ENCODE results near the gene NOM1. TPM values are rescaled to one million over a fixed set of nuclear protein-coding genes. Genes with fewer than 3 reads are reported as not detected.
"Not testable (repeated sequence)": the region's sequence is repeated elsewhere in the genome, so short reads cannot be mapped to it uniquely, and the experiment has no call there.

Gene NOM1
- total and polyA plus RNA-seq, 2 experiments from 2014 or later: 9.0 to 9.7 TPM

DNA sequence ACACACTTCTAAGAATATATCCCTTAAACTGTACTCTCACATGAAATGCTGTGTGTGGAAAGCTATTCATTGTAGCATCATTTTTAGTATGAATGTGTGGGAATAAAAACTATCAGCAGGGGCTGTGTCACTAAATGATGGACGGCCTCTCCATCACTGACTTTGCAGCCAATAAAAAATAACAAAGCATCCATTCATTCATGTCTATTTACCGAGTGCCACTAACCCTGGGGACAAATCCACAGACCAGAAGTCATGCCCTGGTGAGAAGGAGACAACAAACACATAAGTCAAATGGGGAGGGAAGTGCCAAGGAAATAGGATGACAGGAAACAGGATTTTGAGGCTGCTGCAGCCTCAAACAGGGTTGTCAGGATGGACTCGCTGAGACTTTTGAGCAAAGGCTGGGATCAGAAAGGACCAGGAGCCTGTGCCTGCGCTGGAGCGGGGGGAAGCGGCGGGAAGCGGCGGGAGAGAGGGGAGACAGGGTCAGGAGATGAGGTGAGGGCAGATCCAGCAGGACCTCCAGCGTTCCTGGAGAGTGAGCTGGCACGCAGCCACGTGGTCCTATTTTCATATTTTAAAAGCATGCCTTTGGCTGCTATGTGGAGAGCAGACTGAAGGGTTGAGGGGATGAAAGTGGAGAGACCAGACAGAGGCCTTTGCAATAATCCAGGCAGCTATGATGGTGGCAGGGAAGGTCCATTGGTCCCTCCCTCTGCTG is 2.2 kb upstream of the NOM1 start:
- H3K27me3 ChIP-seq: no peaks in the 10 kb centered on the region
- H2AFZ ChIP-seq: no peak overlapping the region
- no peak for DNase-seq (ENCODE audit: low spot score)
- no peaks in the 10 kb centered on the region for H3K36me3 ChIP-seq (replicated peaks; ENCODE audit: insufficient read depth, low read depth)
- peaks cover 23% of the 10 kb centered on the region for H3K79me2 ChIP-seq
- H3K9me3 ChIP-seq (ENCODE audit: low read depth): no peaks in the 10 kb centered on the region
- H3K4me1 ChIP-seq (ENCODE audit: insufficient read depth): peaks cover 11% of the 10 kb centered on the region
- WGBS (ENCODE audit: low lambda C conversion rate, missing lambda C conversion rate): 77% methylated on average over 12 of the region's 12 CpGs
- H3K4me3 ChIP-seq: no peak overlapping the region
- H3K4me2 ChIP-seq: no peak overlapping the region
- H3K9me2 ChIP-seq (replicated peaks; ENCODE audit: insufficient read depth): no peaks in the 10 kb centered on the region
- H4K20me1 ChIP-seq (ENCODE audit: insufficient read depth, poor library complexity, severe bottlenecking): peaks cover 6% of the 10 kb centered on the region
- TF ChIP-seq EZH2phosphoT487 (IDR thresholded peaks at IDR 0.05; ENCODE audit: low read depth, severe bottlenecking, unreplicated experiment) (no peak), EZH2 (IDR thresholded peaks at IDR 0.05; ENCODE audit: borderline replicate concordance) (no peak)
- TF ChIP-seq, protein P1, sequence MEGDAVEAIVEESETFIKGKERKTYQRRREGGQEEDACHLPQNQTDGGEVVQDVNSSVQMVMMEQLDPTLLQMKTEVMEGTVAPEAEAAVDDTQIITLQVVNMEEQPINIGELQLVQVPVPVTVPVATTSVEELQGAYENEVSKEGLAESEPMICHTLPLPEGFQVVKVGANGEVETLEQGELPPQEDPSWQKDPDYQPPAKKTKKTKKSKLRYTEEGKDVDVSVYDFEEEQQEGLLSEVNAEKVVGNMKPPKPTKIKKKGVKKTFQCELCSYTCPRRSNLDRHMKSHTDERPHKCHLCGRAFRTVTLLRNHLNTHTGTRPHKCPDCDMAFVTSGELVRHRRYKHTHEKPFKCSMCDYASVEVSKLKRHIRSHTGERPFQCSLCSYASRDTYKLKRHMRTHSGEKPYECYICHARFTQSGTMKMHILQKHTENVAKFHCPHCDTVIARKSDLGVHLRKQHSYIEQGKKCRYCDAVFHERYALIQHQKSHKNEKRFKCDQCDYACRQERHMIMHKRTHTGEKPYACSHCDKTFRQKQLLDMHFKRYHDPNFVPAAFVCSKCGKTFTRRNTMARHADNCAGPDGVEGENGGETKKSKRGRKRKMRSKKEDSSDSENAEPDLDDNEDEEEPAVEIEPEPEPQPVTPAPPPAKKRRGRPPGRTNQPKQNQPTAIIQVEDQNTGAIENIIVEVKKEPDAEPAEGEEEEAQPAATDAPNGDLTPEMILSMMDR (IDR thresholded peaks at IDR 0.05; ENCODE audit: poor library complexity): no peak
- no peak overlapping the region for H3K27ac ChIP-seq

DNA sequence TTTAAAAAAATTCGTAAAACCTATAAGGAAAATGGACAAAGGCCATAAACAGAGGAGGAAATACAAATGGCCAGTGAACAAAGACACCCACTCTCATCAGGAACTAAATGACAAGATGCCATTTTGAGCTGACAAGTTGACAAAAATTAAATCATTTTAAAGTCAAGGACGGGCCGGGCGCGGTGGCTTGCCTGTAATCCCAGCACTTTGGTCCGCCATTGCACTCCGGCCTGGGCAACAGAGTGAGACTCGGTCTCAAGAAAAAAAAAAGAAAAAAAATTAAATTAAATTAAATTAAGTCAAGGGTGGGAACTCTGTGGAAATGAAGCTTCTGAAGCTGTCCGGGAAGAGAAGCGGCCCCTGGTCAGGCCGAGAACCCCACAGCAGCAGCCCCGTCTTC is 1.2 kb upstream of the NOM1 start:
- Histone ChIP-seq H2AFZ (no peak overlapping the region), H3K36me3 (replicated peaks; ENCODE audit: insufficient read depth, low read depth) (no peaks in the 10 kb centered on the region), H3K4me1 (ENCODE audit: insufficient read depth) (peaks cover 11% of the 10 kb centered on the region), H3K9me3 (ENCODE audit: low read depth) (no peaks in the 10 kb centered on the region), H3K79me2 (peaks cover 31% of the 10 kb centered on the region), H3K4me2 (peak overlapping the region; percentile 88), H3K9me2 (replicated peaks; ENCODE audit: insufficient read depth) (no peaks in the 10 kb centered on the region), H3K27ac (no peak overlapping the region), H3K27me3 (no peaks in the 10 kb centered on the region), H3K4me3 (no peak overlapping the region), H4K20me1 (ENCODE audit: insufficient read depth, poor library complexity, severe bottlenecking) (peaks cover 6% of the 10 kb centered on the region)
- 94% methylated on average over 12 of the region's 12 CpGs for WGBS (ENCODE audit: low lambda C conversion rate, missing lambda C conversion rate)
- TF ChIP-seq EZH2 (IDR thresholded peaks at IDR 0.05; ENCODE audit: borderline replicate concordance) (no peak), EZH2phosphoT487 (IDR thresholded peaks at IDR 0.05; ENCODE audit: low read depth, severe bottlenecking, unreplicated experiment) (no peak)
- TF ChIP-seq, protein P1 (IDR thresholded peaks at IDR 0.05; ENCODE audit: poor library complexity): no peak
- DNase-seq (ENCODE audit: low spot score): no peak

GRCh38 chr7:156950381-156950858 is 908 bp downstream of the NOM1 start:
- no peak for DNase-seq (ENCODE audit: low spot score)
- Histone ChIP-seq H2AFZ (peak overlapping the region; percentile 82), H3K27me3 (no peaks in the 10 kb centered on the region), H3K27ac (peak overlapping the region; percentile 78), H3K36me3 (replicated peaks; ENCODE audit: insufficient read depth, low read depth) (no peaks in the 10 kb centered on the region), H3K4me2 (peak overlapping the region; percentile 97), H3K79me2 (peaks cover 41% of the 10 kb centered on the region), H4K20me1 (ENCODE audit: insufficient read depth, poor library complexity, severe bottlenecking) (peaks cover 6% of the 10 kb centered on the region), H3K4me3 (peak overlapping the region; percentile 92), H3K4me1 (ENCODE audit: insufficient read depth) (peaks cover 11% of the 10 kb centered on the region), H3K9me3 (ENCODE audit: low read depth) (no peaks in the 10 kb centered on the region), H3K9me2 (replicated peaks; ENCODE audit: insufficient read depth) (no peaks in the 10 kb centered on the region)
- TF ChIP-seq, protein P1 (IDR thresholded peaks at IDR 0.05; ENCODE audit: poor library complexity): no peak
- TF ChIP-seq EZH2 (IDR thresholded peaks at IDR 0.05; ENCODE audit: borderline replicate concordance) (no peak), EZH2phosphoT487 (IDR thresholded peaks at IDR 0.05; ENCODE audit: low read depth, severe bottlenecking, unreplicated experiment) (no peak)
- WGBS (ENCODE audit: low lambda C conversion rate, missing lambda C conversion rate): 2% methylated on average over 20 of the region's 21 CpGs

GRCh38 chr7:156953215-156953614 is 3.7 kb downstream of the NOM1 start:
- H3K9me3 ChIP-seq (ENCODE audit: low read depth); H3K4me2 ChIP-seq; H3K27ac ChIP-seq; H4K20me1 ChIP-seq (ENCODE audit: insufficient read depth, poor library complexity, severe bottlenecking); H3K27me3 ChIP-seq; H3K9me2 ChIP-seq (replicated peaks; ENCODE audit: insufficient read depth); H3K4me3 ChIP-seq; H2AFZ ChIP-seq; H3K36me3 ChIP-seq (replicated peaks; ENCODE audit: insufficient read depth, low read depth); DNase-seq (ENCODE audit: low spot score): not testable (repeated sequence)
- Histone ChIP-seq H3K79me2 (peaks cover 44% of the 10 kb centered on the region), H3K4me1 (ENCODE audit: insufficient read depth) (peaks cover 11% of the 10 kb centered on the region)
- 71% methylated on average over 12 of the region's 12 CpGs for WGBS (ENCODE audit: low lambda C conversion rate, missing lambda C conversion rate)

Measured in hepatocyte (in vitro differentiated cells).